Neuronal stem cell (in vitro differentiated cells): ENCODE measurements around the gene FARS2.
"Not testable (repeated sequence)": the region's sequence is repeated elsewhere in the genome, so short reads cannot be mapped to it uniquely, and the experiment has no call there.

ENCODE experiments used
- DNase-seq: peaks from one replicate; pipeline ENCODE4 v3.0.0-alpha.2; 2013; ENCODE audit warnings: low spot score
- H2AFZ ChIP-seq: one replicate; pipeline ENCODE4 v1.6.1; 2013; ENCODE audit warnings: mild to moderate bottlenecking, low read length, inconsistent platforms
- H2AK5ac ChIP-seq: 2 replicates; pipeline ENCODE4 v1.6.1; 2013; ENCODE audit warnings: low read depth, mild to moderate bottlenecking, inconsistent platforms, low read length, moderate library complexity, mixed read lengths
- H2BK120ac ChIP-seq: 2 replicates; pipeline ENCODE4 v1.6.1; 2013; ENCODE audit warnings: low read depth, mild to moderate bottlenecking, inconsistent platforms, low read length, moderate library complexity, mixed read lengths
- H2BK12ac ChIP-seq: one replicate; pipeline ENCODE4 v1.6.1; 2013; ENCODE audit warnings: low read length, inconsistent platforms
- H2BK15ac ChIP-seq: 2 replicates; pipeline ENCODE4 v1.6.1; 2013; ENCODE audit warnings: mild to moderate bottlenecking, low read length, inconsistent platforms, mixed read lengths
- H2BK5ac ChIP-seq: one replicate; pipeline ENCODE4 v1.6.1; 2013; ENCODE audit warnings: inconsistent platforms, mild to moderate bottlenecking, low read length, moderate library complexity
- H3K14ac ChIP-seq: one replicate; pipeline ENCODE4 v1.6.1; 2013; ENCODE audit warnings: low read length, inconsistent platforms
- H3K18ac ChIP-seq: 2 replicates; pipeline ENCODE4 v1.6.1; 2013; ENCODE audit warnings: low read length, inconsistent platforms
- H3K23ac ChIP-seq: 2 replicates; pipeline ENCODE4 v1.6.1; 2013; ENCODE audit warnings: low read depth, mild to moderate bottlenecking, mixed read lengths, low read length, inconsistent platforms; ENCODE audit not compliant: poor library complexity
- H3K27ac ChIP-seq: replicated peaks from 3 replicates; pipeline ENCODE4 v1.5.1; 2013; ENCODE audit warnings: low read length, inconsistent platforms
- H3K27me3 ChIP-seq, 3 experiments: 2 replicates each; pipeline ENCODE4 v1.6.1; 2013; ENCODE audit warnings: low read length in 3 of 3, mild to moderate bottlenecking in 2 of 3, inconsistent platforms in 1 of 3, low read depth in 1 of 3, mixed read lengths in 1 of 3, moderate library complexity in 1 of 3; ENCODE audit not compliant: control insufficient read depth in 3 of 3, insufficient read depth in 3 of 3
- H3K36me3 ChIP-seq, 2 donors: replicated peaks in 1 of 2; 2 replicates each; pipeline ENCODE4 v1.6.1; 2013; ENCODE audit warnings: low read length in 2 of 2; ENCODE audit not compliant: control insufficient read depth in 2 of 2, insufficient read depth in 2 of 2
- H3K4ac ChIP-seq: 2 replicates; pipeline ENCODE4 v1.6.1; 2013; ENCODE audit warnings: inconsistent platforms, mild to moderate bottlenecking, low read length, moderate library complexity
- H3K4me1 ChIP-seq, 2 donors: 1 replicate in 1 of 2; 2 replicates in 1 of 2; pipeline ENCODE4 v1.6.1; 2013; ENCODE audit warnings: low read length in 2 of 2, low read depth in 1 of 2; ENCODE audit not compliant: control insufficient read depth in 2 of 2, insufficient read depth in 1 of 2
- H3K4me2 ChIP-seq: one replicate; pipeline ENCODE4 v1.6.1; 2013; ENCODE audit warnings: mild to moderate bottlenecking, low read length, inconsistent platforms; ENCODE audit not compliant: insufficient read depth, poor library complexity, severe bottlenecking
- H3K4me3 ChIP-seq, 2 donors: 2 replicates each; pipeline ENCODE4 v1.5.1; 2013; ENCODE audit warnings: low read length in 2 of 2, mild to moderate bottlenecking in 2 of 2, inconsistent platforms in 1 of 2, moderate library complexity in 1 of 2
- H3K79me1 ChIP-seq: one replicate; pipeline ENCODE4 v1.6.1; 2013; ENCODE audit warnings: low read depth, mild to moderate bottlenecking, inconsistent platforms, low read length, moderate library complexity
- H3K9ac ChIP-seq: one replicate; pipeline ENCODE4 v1.6.1; 2013; ENCODE audit warnings: mild to moderate bottlenecking, low read depth, low read length, inconsistent platforms; ENCODE audit not compliant: poor library complexity
- H3K9me3 ChIP-seq, 2 donors: replicated peaks in 1 of 2; 2 replicates each; pipeline versions ENCODE3 to v1.6.1; 2013; ENCODE audit warnings: low read length in 2 of 2, mild to moderate bottlenecking in 2 of 2, inconsistent platforms in 1 of 2, low read depth in 1 of 2, mixed read lengths in 1 of 2, moderate library complexity in 1 of 2; ENCODE audit not compliant: control insufficient read depth in 2 of 2, insufficient read depth in 1 of 2
- H4K8ac ChIP-seq: one replicate; pipeline ENCODE4 v1.6.1; 2013; ENCODE audit warnings: low read depth, mild to moderate bottlenecking, inconsistent platforms, low read length, moderate library complexity
- H4K91ac ChIP-seq: one replicate; pipeline ENCODE4 v1.6.1; 2013; ENCODE audit warnings: low read length, low read depth, mild to moderate bottlenecking, inconsistent platforms; ENCODE audit not compliant: poor library complexity
- WGBS, 2 donors: extraction: QIAGEN DNeasy Blood & Tissue Kit; methylation state at CpG; one replicate each; pipeline ENCODE4 v1.1.7; 2013; ENCODE audit warnings: missing lambda C conversion rate in 2 of 2, mixed read lengths in 1 of 2; ENCODE audit not compliant: insufficient read length in 2 of 2, insufficient replicate concordance in 1 of 2; ENCODE audit errors: extremely low coverage in 2 of 2; 5-methylcytosine and 5-hydroxymethylcytosine counted together

FARS2 gene

GRCh38 chr6:5681480-5681879, 420.2 kb downstream of the FARS2 start:
- Histone ChIP-seq H3K36me3 (no peaks in the 10 kb centered on the region), H3K4me2 (no peak overlapping the region), H3K14ac (no peak overlapping the region), H2BK12ac (no peak overlapping the region), H3K9me3 (peaks cover 4% of the 10 kb centered on the region in 2 donors), H2BK15ac (no peak overlapping the region), H3K27ac (no peak overlapping the region), H3K27me3 (no peaks in the 10 kb centered on the region), H2AK5ac (no peak overlapping the region), H4K91ac (no peak overlapping the region), H2BK120ac (no peak overlapping the region), H3K23ac (no peak overlapping the region), H3K4ac (no peak overlapping the region), H2BK5ac (no peak overlapping the region), H2AFZ (no peak overlapping the region), H3K9ac (no peak overlapping the region), H3K79me1 (no peaks in the 10 kb centered on the region), H3K4me3 (no peak overlapping the region), H4K8ac (no peak overlapping the region), H3K4me1 (peaks cover 0 to 11% of the 10 kb centered on the region in 2 donors), H3K18ac (no peak overlapping the region)
- no CpG with 5 or more reads among the region's 4 CpGs for WGBS, 2 donors
- DNase-seq = no peak

DNA sequence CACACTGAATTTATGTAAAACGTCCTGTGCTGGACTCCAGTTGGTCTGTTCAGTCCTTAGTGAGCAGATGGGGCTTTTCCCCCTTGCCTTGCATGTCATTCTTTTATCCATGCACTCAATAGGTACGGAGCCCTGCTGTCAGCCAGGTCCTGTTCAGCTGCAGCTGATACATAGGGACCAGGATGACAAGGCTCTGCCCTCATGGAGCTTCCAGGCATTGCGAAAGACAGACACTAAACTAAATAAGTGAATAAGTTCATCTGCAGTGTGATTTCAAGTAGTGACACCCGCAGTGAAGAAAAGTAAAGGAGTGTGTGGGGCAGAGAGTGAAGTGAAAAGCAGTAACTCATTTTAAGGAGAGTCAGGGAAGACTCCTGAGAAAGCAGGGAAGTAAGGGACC, 421.2 kb downstream of the FARS2 start:
- no peak overlapping the region for H4K8ac ChIP-seq
- no peak overlapping the region for H3K4me2 ChIP-seq
- H2BK15ac ChIP-seq = no peak overlapping the region
- no peak overlapping the region for H2AFZ ChIP-seq
- no peak overlapping the region for H3K4me3 ChIP-seq
- H4K91ac ChIP-seq = no peak overlapping the region
- H2BK5ac ChIP-seq = no peak overlapping the region
- no peak overlapping the region for H3K27ac ChIP-seq
- H3K23ac ChIP-seq = no peak overlapping the region
- H2BK120ac ChIP-seq = no peak overlapping the region
- WGBS, 2 donors = no CpG with 5 or more reads among the region's 4 CpGs
- H3K79me1 ChIP-seq = no peaks in the 10 kb centered on the region
- no peaks in the 10 kb centered on the region for H3K36me3 ChIP-seq
- peaks cover 0 to 11% of the 10 kb centered on the region in 2 donors for H3K4me1 ChIP-seq
- no peak overlapping the region for H2AK5ac ChIP-seq
- no peak overlapping the region for H3K4ac ChIP-seq
- H2BK12ac ChIP-seq = no peak overlapping the region
- H3K18ac ChIP-seq = no peak overlapping the region
- H3K27me3 ChIP-seq = no peaks in the 10 kb centered on the region
- H3K9me3 ChIP-seq = peaks cover 4% of the 10 kb centered on the region in 2 donors
- H3K14ac ChIP-seq = no peak overlapping the region
- DNase-seq = no peak
- H3K9ac ChIP-seq = no peak overlapping the region

DNA sequence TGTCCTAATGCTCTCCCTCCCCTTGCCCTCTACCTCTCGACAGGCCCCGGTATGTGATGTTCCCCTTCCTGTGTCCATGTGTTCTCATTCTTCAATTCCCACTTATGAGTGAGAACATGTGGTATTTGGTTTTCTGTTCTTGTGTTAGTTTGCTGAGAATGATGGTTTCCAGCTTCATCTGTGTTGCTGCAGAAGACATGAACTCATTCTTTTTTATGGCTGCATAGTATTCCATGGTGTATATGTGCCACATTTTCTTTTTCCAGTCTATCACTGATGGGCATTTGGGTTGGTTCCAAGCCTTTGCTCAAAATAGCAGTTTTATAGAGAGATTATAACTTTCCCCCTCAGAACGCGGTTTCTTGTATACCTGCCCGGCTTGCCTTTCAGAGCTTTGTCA, 422.4 kb downstream of the FARS2 start:
- H3K4me2 ChIP-seq, H3K9me3 ChIP-seq, DNase-seq, H4K91ac ChIP-seq, H2AFZ ChIP-seq, H3K23ac ChIP-seq, H4K8ac ChIP-seq, H3K4ac ChIP-seq, H2BK15ac ChIP-seq, H3K4me3 ChIP-seq, H3K79me1 ChIP-seq, H2BK12ac ChIP-seq, H3K27me3 ChIP-seq, H3K14ac ChIP-seq, H3K9ac ChIP-seq, H3K36me3 ChIP-seq, H2BK120ac ChIP-seq: not testable (repeated sequence)
- peak overlapping the region; percentile 94 for H3K18ac ChIP-seq
- no CpG with 5 or more reads among the region's 5 CpGs for whole genome bisulfite sequencing, 2 donors
- peak overlapping the region; percentile 53 for H3K27ac ChIP-seq
- peak overlapping the region; percentile 90 for H2AK5ac ChIP-seq
- peaks cover 0 to 11% of the 10 kb centered on the region in 2 donors for H3K4me1 ChIP-seq
- peak overlapping the region; percentile 88 for H2BK5ac ChIP-seq

- peak overlapping the region; percentile 94 for H3K18ac ChIP-seq
- no peak overlapping the region for H3K9ac ChIP-seq
- no peak overlapping the region for H2BK120ac ChIP-seq
- H3K14ac ChIP-seq = no peak overlapping the region
- peak; percentile 27 for DNase-seq
- H4K91ac ChIP-seq = no peak overlapping the region
- H3K9me3 ChIP-seq = peaks cover 4% of the 10 kb centered on the region in 2 donors
- H3K36me3 ChIP-seq = no peaks in the 10 kb centered on the region
- no peak overlapping the region for H3K4me2 ChIP-seq
- H3K4me3 ChIP-seq = no peak overlapping the region
- H2BK5ac ChIP-seq = peak overlapping the region; percentile 88
- H3K4ac ChIP-seq = no peak overlapping the region
- peaks cover 0 to 11% of the 10 kb centered on the region in 2 donors for H3K4me1 ChIP-seq
- no peaks in the 10 kb centered on the region for H3K27me3 ChIP-seq
- H3K27ac ChIP-seq = peak overlapping the region; percentile 53
- H2AK5ac ChIP-seq = peak overlapping the region; percentile 90
- H3K23ac ChIP-seq = no peak overlapping the region
- H3K79me1 ChIP-seq = no peaks in the 10 kb centered on the region
- no peak overlapping the region for H2AFZ ChIP-seq
- no peak overlapping the region for H2BK15ac ChIP-seq
- WGBS, 2 donors = no CpG with 5 or more reads among the region's 6 CpGs
- H2BK12ac ChIP-seq = peak overlapping the region; percentile 78
- no peak overlapping the region for H4K8ac ChIP-seq
These were observed 423.2 kb downstream of the FARS2 start for GRCh38 chr6:5684320-5685053.
